ENCODE measurements around the gene LOXL3.

LOXL3 gene

GRCh38 chr2:74540291-74540690, 13.5 kb downstream of the LOXL3 start:
- no peak for TF ChIP-seq CTCF (IDR thresholded peaks at IDR 0.05)
- Histone ChIP-seq H3K4me3 (ENCODE audit: low read depth in 1 of 2, low read length in 1 of 2) (no peak overlapping the region), H3K27ac (no peak overlapping the region), H3K9me3 (no peaks in the 10 kb centered on the region), H3K27me3 (no peaks in the 10 kb centered on the region), H3K4me1 (ENCODE audit: control insufficient read depth in 1 of 2, insufficient read depth in 1 of 2, low read depth in 1 of 2, low read length in 1 of 2) (peaks cover 15 to 23% of the 10 kb centered on the region in 2 experiments), H3K36me3 (no peaks in the 10 kb centered on the region)

GRCh38 chr2:74538881-74539339, 14.8 kb downstream of the LOXL3 start:
- peak overlapping the region; percentile 38 to 49 for H3K4me3 ChIP-seq (ENCODE audit: low read depth in 1 of 2, low read length in 1 of 2)

GRCh38 chr2:74537140-74537539, 16.6 kb downstream of the LOXL3 start:
- Histone ChIP-seq H3K9me3 (no peaks in the 10 kb centered on the region), H3K27me3 (no peaks in the 10 kb centered on the region), H3K27ac (no peak overlapping the region), H3K4me1 (ENCODE audit: control insufficient read depth in 1 of 2, insufficient read depth in 1 of 2, low read depth in 1 of 2, low read length in 1 of 2) (peaks cover 15 to 23% of the 10 kb centered on the region in 2 experiments), H3K36me3 (peaks cover 21% of the 10 kb centered on the region), H3K4me3 (ENCODE audit: low read depth in 1 of 2, low read length in 1 of 2) (no peak overlapping the region)
- no peak for TF ChIP-seq CTCF (IDR thresholded peaks at IDR 0.05)

More at GRCh38 chr2:74538881-74539339, 14.8 kb downstream of the LOXL3 start:
- no peak for TF ChIP-seq CTCF (IDR thresholded peaks at IDR 0.05)
- H3K36me3 ChIP-seq = peaks cover 6% of the 10 kb centered on the region
- H3K9me3 ChIP-seq = no peaks in the 10 kb centered on the region
- H3K27ac ChIP-seq = peak overlapping the region; percentile 63
- H3K4me1 ChIP-seq (ENCODE audit: control insufficient read depth in 1 of 2, insufficient read depth in 1 of 2, low read depth in 1 of 2, low read length in 1 of 2) = peaks cover 15 to 23% of the 10 kb centered on the region in 2 experiments
- H3K27me3 ChIP-seq = no peaks in the 10 kb centered on the region

GRCh38 chr2:74536166-74536950, 17.4 kb downstream of the LOXL3 start:
- Histone ChIP-seq H3K9me3 (no peaks in the 10 kb centered on the region), H3K4me3 (ENCODE audit: low read depth in 1 of 2, low read length in 1 of 2) (no peak overlapping the region), H3K27me3 (no peaks in the 10 kb centered on the region), H3K27ac (no peak overlapping the region), H3K4me1 (ENCODE audit: control insufficient read depth in 1 of 2, insufficient read depth in 1 of 2, low read depth in 1 of 2, low read length in 1 of 2) (peaks cover 20 to 27% of the 10 kb centered on the region in 2 experiments), H3K36me3 (peaks cover 21% of the 10 kb centered on the region)
- TF ChIP-seq CTCF (IDR thresholded peaks at IDR 0.05) = no peak

GRCh38 chr2:74535440-74535965, 18.2 kb downstream of the LOXL3 start:
- Histone ChIP-seq H3K27ac (no peak overlapping the region), H3K4me1 (ENCODE audit: control insufficient read depth in 1 of 2, insufficient read depth in 1 of 2, low read depth in 1 of 2, low read length in 1 of 2) (peaks cover 28 to 36% of the 10 kb centered on the region in 2 experiments)

More at GRCh38 chr2:74535440-74535965, 18.2 kb downstream of the LOXL3 start:
- H3K9me3 ChIP-seq = no peaks in the 10 kb centered on the region
- peaks cover 21% of the 10 kb centered on the region for H3K36me3 ChIP-seq
- no peaks in the 10 kb centered on the region for H3K27me3 ChIP-seq
- no peak overlapping the region for H3K4me3 ChIP-seq (ENCODE audit: low read depth in 1 of 2, low read length in 1 of 2)
- TF ChIP-seq CTCF (IDR thresholded peaks at IDR 0.05) = no peak
